HG03439 (cell line): ENCODE measurements around the gene DCTN2.

Source experiments
- ATAC-seq: cut with Tn5 transposase; IDR thresholded peaks from one replicate; pipeline ENCODE4 v1.9.1; 2021; ENCODE audit warnings: mild to moderate bottlenecking, moderate library complexity; ENCODE audit not compliant: unreplicated experiment

Gene DCTN2

GRCh38 chr12:57550641-57551549, 3.9 kb upstream of the DCTN2 start:
- ATAC-seq = no peak

DNA sequence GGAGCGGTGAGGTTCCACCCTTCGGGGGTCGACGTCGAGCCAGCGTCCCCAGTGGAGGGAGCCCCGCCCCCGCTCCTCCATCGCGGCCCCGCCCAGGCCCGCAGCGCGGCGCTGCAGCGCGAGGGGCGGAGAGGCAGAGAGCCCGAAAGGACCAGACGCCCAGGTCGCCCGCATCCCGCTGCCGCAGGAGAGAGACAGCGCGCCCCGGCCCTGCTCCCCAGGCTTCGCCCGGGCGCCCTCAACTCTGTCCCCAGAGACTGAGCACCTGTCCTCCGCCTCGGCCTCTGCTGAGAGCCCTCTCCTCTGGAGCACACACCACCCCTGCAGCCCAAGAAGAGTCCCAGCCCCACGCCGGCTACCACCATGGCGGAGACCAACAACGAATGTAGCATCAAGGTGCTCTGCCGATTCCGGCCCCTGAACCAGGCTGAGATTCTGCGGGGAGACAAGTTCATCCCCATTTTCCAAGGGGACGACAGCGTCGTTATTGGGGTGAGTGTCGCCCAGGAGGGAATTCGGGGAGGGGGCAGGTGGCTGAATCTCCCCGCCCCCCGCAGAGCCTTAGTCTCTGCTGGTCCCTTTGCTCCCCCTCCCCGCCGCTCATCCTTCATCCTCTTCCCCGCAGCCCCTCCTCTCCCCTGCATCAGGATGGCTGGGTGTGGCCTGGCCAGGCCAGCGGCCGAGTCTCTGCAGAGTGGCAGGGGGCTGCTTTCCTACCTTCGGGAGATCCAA, 3.1 kb upstream of the DCTN2 start, which contains the start of gene KIF5A:
Gene KIF5A (plus strand): TSS at position 136 of the 732 bp plus-strand sequence. CDS start 228 bp downstream, at position 364.
- ATAC-seq = no peak

DNA sequence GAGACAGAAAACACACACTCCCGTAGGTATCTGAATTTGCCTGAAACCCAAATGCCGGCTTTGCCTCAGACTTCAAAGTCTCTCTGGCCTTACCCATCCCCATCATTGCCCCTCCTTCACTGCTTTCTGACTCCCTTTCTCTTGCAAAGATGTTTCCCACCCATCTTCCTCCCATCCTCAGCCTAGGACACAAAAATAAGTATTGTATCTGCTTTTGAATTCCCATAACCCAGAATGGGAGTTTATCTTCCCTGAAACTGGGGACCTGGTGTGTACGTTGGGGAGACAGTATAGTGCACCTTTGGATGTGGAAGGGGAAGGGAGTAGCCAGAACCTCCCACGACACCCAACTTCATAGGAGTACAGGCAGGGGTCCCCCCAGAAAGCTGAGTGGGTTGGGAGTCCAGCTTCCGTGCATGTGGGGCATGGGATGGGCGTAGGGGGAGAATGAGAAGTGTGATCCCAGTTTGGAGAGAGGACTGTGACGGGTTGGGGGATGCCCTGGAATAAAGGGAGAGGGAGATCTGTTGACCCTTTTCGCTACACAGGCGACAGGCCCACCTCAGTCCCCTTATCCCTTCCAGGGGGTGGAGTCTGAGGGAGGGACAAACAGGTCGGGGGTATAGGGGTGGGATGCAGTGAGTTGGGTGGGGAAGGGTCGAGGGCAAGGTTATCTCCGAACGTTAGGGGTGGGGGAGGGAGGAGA, 2.4 kb upstream of the DCTN2 start:
- ATAC-seq = no peak

DNA sequence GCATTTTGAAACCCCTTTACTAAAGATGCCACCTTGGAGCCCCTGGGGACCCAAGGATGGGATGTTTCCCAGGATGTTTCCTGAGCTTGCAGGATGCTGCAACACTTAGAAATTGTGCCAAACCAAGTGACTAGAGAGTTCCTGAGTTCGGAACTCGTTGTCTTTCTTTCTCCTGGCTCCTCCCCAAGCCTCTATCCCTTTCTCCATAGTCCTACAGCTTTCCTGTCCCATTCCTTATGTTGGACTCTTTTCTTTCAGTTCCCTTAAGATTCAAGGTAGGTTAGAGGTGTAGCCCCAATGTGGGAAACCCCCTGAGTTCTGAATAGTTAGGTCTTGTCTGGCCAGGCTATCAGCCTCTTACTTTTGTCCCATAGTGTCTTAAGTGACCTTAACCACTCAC, 1.5 kb upstream of the DCTN2 start:
- ATAC-seq = no peak

- ATAC-seq = no peak
Measured at GRCh38 chr12:57548013-57548315, 972 bp upstream of the DCTN2 start.

GRCh38 chr12:57547288-57548012, 458 bp upstream of the DCTN2 start:
- ATAC-seq = no peak

DNA sequence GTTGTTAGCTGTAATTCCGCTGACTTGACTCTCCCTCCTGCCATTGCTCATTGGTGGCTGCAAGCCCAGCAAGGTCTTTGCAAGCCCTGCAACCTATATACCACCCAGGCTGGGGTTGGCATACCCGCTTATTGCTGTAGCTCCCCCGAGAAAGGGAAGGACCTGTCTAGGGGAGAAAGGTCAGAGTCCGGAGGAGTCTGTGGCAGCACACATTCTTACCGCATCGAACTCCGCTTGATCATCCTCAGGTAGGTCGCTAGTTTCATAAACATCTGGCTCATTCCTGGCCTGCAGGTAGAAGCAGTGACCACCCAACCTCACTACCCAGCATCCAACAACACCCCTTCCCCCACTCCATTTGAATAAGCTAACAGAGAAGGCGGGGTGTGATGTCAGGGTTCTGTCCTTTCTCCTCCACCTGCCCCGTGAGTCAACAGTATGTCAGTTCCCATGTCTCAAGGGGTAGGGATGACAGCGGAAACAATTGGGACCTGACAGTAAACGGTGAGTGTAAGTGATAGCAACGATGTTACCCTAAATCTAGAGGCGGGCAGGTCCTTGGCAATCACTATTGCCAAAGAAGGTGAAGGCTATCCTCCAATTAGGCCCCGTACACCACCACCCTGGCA, 1.1 kb downstream of the DCTN2 start:
- ATAC-seq = no peak

- no peak for ATAC-seq
Measured at GRCh38 chr12:57543581-57543980, 3.4 kb downstream of the DCTN2 start.

DNA sequence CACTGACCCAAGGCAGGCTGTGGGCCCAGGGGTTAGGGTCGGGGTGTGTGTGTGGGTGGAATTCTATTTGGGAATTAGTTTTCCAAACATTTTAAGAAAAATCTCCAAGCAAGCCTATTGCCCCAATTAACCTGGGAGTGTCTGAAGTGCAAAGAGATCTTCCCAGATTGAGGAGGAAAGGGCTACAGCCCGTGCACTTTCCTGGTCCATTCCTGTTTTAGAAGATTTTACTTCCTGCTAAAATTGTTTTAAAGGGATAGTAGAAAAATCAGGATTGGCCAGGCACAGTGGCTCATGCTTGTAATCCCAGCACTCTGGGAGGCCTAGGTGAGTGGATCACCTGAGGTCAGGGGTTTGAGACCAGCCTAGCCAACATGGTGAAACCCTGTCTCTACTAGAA, 5.3 kb downstream of the DCTN2 start:
- no peak for ATAC-seq

GRCh38 chr12:57541001-57541400, 6.0 kb downstream of the DCTN2 start:
- ATAC-seq = no peak

- no peak for ATAC-seq
Measured at GRCh38 chr12:57539134-57539768, 7.7 kb downstream of the DCTN2 start.

DNA sequence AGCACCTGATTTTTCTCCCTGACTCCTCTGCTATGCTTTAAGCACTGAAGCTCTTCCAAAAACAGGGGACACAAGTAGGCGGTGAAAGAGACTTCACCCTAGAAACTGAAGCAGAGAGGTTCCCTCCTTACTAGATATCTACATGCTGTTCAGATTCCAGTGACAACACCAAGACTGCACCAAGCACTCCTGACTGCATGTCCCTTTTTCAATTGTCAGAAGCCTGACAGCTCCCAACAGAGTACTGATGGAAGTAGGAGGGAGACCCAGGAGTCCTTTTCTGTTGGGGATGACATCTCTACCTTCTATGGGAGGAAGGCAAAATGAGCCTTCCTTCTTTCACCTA, 10.4 kb downstream of the DCTN2 start:
- ATAC-seq = no peak

DNA sequence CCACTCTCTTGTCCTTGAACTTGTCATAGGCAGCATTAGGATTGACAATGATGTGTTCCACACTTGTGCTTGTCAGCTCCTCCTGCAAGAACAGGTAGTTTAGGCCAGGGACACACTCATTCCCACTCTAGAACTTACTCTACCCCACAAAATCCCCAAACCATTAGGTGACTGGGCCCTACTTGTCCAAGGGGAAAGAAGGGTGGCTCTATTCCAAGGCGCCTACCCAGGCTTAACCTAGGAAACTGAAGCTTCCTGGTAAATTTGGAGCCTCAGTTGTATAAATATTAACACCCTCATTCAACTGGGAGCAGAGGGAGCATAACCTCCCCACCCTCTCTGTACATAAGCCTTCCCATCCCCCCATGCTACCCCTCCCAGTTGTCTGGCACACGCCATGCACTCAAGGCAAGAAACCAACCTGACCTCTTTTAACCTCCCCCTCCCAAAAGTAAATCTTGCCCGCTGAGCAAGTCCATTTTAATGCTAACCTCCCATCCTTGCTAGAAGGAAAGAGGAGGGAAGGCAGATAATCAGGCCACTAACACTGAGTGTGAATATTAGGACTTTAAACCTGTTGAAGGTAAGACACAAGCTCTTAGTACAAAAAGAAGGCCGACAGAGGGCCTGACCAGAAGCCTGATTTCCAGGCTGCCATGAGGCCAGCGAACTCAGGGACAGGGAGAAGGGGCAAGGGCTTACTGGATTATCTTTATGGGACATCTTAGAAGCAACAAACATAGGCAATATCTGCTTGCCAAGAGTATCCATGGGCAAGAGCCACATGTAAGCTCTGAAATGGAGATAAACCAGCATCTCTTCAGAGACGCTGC, 11.0 kb downstream of the DCTN2 start:
- no peak for ATAC-seq

- ATAC-seq = no peak
Measured at GRCh38 chr12:57534991-57535543, 11.9 kb downstream of the DCTN2 start.

DNA sequence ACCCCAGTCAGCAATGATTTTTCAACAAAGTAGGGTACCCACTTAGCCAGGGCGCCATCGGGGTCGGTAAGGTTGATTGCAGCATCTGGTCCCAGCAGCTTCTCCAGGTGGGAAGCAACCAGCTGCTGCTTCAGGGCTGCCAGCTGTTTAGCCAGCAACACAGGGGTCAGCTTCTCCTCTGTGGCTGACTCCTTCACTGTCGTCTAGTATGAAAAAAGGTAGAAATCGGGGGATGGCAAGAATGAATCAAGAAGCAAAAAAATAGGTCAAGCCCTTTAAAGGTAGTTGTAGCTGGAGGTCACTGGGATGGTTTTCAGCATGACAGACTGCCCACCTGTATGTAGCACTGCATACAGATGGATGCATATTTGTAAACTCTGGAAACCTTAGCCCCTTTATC, 12.7 kb downstream of the DCTN2 start:
- no peak for ATAC-seq

GRCh38 chr12:57533108-57533507, 13.9 kb downstream of the DCTN2 start:
- no peak for ATAC-seq

- no peak for ATAC-seq
Measured at GRCh38 chr12:57531836-57532235, 15.2 kb downstream of the DCTN2 start.

DNA sequence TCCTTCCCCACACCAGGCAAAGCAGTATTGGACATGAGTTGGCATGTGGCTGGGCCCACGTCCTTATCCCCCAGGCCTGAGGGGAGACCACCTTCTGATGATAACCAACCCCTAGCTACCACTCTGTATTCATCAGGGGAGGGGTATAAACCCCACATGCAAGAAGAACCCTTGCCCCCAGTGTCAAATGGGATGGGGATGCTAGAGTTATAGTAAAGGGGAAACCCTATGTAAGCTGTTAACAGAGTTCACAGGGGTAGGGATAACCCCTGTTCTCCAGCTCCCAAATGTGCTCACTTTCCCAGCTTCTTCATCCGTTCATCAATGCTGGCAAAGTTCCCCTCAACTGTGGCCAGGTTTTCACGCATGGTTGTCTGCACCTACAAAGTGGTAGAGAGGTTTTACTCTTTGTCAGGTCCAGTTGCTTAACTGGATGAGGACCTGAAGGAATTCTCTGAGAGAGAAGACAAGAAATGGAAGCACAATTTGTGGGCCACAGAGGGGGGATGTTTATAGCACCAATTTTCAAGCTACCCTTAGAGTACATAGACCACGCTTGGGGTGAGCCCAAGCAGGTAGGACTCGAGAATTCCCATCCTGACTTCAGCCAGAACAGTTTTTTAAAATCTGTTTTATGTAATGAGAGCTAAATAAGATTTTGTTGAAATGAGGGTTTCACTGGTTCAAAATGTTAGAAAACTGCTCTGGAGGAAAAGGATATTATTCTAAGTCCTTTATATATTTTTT, 16.4 kb downstream of the DCTN2 start:
- ATAC-seq = no peak
